BE2C (cell line): ENCODE measurements around the gene FXYD6.

Experiments used
- DNase-seq: peaks from one replicate; pipeline ENCODE4 v3.0.0-alpha.2; 2020
- H3K27me3 ChIP-seq: fragments of 250-450 bp; sonication (Bioruptor Pico); 2 replicates; pipeline ENCODE4 v1.5.1; 2020; ENCODE audit warnings: mild to moderate bottlenecking
- H3K36me3 ChIP-seq: fragments of 250-450 bp; sonication (Bioruptor Pico); 2 replicates; pipeline ENCODE4 v1.5.1; 2020; ENCODE audit warnings: mild to moderate bottlenecking
- H3K4me1 ChIP-seq: fragments of 250-450 bp; sonication (Bioruptor Pico); 2 replicates; pipeline ENCODE4 v1.5.1; 2020
- H3K4me3 ChIP-seq: 2 replicates; pipeline ENCODE4 v1.5.1; 2011; ENCODE audit warnings: low read depth, low read length
- H3K9me3 ChIP-seq: fragments of 250-450 bp; sonication (Bioruptor Pico); 2 replicates; pipeline ENCODE4 v1.5.1; 2020
- TF ChIP-seq, protein P1 (sequence below): IDR thresholded peaks from 2 replicates; pipeline ENCODE4 v1.5.1; 2012; ENCODE audit warnings: mild to moderate bottlenecking, low read depth, low read length

Gene FXYD6

DNA sequence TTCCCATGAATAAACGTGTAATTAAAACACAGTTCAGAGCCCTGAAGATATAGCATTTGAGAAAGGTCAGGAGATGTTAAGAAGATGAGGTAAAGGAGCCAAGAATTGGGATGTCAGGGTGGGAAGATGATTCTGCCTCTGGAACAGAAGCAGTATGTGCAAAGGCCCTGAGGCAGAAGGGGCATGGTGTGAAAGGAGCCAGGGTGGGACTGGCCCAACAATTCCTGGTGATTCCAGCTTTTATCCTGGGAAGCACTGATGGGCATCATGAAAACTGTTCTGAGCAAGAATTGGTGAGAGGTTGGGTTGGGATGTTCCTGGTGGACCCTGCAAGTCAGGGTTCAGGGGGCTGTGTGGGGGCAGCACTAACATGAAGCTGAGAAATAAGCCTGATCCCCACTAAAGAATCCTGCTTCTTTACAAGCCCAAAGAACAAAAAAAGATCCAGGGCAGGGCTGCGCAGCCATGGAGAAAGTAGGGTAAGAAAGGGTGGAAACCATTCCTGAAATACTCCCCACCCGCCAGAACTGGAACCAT, 2.5 kb upstream of the FXYD6 start:
- TF ChIP-seq, protein P1, sequence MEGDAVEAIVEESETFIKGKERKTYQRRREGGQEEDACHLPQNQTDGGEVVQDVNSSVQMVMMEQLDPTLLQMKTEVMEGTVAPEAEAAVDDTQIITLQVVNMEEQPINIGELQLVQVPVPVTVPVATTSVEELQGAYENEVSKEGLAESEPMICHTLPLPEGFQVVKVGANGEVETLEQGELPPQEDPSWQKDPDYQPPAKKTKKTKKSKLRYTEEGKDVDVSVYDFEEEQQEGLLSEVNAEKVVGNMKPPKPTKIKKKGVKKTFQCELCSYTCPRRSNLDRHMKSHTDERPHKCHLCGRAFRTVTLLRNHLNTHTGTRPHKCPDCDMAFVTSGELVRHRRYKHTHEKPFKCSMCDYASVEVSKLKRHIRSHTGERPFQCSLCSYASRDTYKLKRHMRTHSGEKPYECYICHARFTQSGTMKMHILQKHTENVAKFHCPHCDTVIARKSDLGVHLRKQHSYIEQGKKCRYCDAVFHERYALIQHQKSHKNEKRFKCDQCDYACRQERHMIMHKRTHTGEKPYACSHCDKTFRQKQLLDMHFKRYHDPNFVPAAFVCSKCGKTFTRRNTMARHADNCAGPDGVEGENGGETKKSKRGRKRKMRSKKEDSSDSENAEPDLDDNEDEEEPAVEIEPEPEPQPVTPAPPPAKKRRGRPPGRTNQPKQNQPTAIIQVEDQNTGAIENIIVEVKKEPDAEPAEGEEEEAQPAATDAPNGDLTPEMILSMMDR: no peak

DNA sequence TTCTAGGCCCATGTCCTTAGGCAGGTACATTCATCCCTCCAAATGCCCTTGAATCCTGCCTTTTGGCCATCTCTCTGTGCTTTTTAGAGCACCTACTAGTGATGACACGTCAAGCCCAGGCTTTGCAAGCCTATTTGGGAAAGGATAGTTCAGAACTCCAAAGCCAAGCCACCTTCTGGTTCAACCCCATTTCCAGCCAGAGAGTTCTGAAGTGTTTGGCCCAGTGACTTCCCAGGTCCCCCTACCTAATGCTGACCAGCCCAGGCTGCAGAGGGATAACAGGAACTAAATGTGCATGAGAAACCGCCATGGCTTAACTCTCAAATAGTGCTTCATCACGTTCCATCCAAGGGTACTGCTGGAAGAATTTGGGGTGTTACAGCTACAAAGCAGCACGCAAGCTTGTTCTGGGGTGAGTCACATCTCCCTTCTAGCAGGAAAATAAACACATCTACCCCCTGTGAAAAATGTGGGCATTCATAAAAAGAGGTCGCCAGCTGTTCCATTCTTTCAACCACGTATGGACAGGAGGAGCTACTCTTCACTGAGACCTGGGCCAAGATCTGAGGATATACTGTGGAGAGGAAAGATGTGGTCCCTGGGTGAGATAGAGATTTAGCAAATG, 2.0 kb upstream of the FXYD6 start:
- H3K9me3 ChIP-seq: no peaks in the 10 kb centered on the region
- no peaks in the 10 kb centered on the region for H3K27me3 ChIP-seq
- no peak for DNase-seq
- H3K4me1 ChIP-seq: peaks cover 32% of the 10 kb centered on the region
- TF ChIP-seq, protein P1: no peak
- no peak overlapping the region for H3K4me3 ChIP-seq
- no peaks in the 10 kb centered on the region for H3K36me3 ChIP-seq

More for the DNA sequence above, 2.5 kb upstream of the FXYD6 start:
- Histone ChIP-seq H3K27me3 (no peaks in the 10 kb centered on the region), H3K4me3 (no peak overlapping the region), H3K9me3 (no peaks in the 10 kb centered on the region), H3K36me3 (no peaks in the 10 kb centered on the region), H3K4me1 (peaks cover 38% of the 10 kb centered on the region)
- no peak for DNase-seq

DNA sequence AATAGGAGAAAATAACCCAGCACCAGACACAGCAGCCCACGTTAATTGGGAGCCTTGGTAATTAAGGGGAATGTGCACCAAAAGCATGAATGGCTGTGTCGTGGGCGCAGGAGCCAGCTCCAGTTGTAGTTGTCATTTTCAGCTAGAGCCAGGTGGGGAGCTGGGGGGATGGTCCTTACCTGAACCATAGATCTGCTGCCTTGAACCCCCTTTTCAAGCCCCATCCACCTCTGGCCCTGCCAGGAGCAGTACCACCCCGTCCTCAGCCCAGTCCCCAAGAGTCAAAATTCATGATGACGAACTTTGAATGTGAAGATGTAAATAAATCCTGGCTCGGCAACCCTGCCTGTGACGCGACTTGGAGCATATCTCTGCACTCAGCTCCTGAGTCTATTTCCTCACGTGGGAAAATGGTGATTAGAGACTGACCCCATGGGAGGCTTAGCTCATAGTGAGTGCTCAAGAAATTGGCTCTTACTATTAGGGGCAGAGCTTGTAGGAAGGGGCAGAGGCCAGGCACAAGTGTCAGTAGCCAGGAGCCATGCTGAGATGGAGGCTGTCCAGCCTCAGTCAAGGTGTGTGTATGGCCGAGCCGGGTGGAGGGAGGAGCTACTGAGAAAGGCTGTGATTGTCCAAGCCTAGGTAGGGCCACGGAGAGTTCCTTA, 794 bp upstream of the FXYD6 start:
- H3K27me3 ChIP-seq: no peaks in the 10 kb centered on the region
- no peaks in the 10 kb centered on the region for H3K36me3 ChIP-seq
- DNase-seq: no peak
- TF ChIP-seq, protein P1: no peak
- peaks cover 29% of the 10 kb centered on the region for H3K4me1 ChIP-seq
- H3K9me3 ChIP-seq: no peaks in the 10 kb centered on the region
- peak overlapping the region; percentile 98 for H3K4me3 ChIP-seq

DNA sequence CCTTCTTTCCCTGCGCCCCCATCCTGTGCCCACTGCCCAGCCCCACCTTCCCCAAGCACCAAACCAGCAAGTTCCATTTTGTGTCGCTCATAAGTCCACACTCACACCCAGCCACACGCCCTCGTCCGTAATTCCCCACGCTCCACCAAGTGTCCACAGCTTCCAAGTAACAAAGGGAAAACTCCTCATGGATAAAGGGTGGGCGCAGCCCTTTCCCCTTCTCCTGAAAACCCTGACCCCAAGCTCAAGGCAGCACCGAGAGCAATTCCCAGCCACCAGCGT, 458 bp downstream of the FXYD6 start:
- H3K4me1 ChIP-seq: peaks cover 31% of the 10 kb centered on the region

DNA sequence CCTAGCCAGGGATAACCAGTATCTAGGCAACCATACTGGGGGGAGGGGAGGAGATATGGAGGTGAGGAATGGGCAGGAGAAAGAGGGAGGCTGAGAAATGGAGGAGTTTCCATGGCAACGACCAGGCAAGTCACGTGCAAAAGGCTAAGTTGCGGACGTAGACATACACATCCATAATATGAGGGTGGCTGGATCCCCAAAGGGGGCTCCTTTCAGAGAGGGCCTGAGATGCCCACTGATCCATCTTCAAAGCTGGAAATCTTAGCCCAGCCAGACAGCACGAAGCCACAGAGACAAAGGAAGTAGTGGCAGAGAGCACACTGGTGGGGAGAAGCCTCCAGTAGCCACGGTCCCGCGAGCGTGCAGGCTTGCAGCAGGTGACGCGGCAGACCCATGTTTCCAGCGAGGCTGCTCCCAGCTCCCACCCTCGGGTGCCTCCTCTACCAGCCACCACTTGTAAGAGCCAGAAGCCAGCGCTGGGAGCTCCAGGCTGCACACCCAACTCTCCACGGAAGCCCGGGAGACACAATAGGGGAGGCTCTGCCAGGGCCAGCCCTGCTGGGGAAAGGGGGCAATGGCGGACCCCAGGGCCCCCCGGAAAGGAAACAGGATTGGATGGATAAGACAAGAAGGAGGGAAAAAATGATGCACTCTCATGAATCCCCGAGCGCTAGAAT, 938 bp downstream of the FXYD6 start:
- peak; percentile 43 for DNase-seq

More for the DNA sequence above, 458 bp downstream of the FXYD6 start:
- Histone ChIP-seq H3K36me3 (no peaks in the 10 kb centered on the region), H3K9me3 (no peaks in the 10 kb centered on the region), H3K4me3 (peak overlapping the region; percentile 98), H3K27me3 (no peaks in the 10 kb centered on the region)
- TF ChIP-seq, protein P1: no peak
- DNase-seq: no peak

More for the DNA sequence above, 938 bp downstream of the FXYD6 start:
- Histone ChIP-seq H3K4me3 (peak overlapping the region; percentile 98), H3K36me3 (no peaks in the 10 kb centered on the region), H3K9me3 (no peaks in the 10 kb centered on the region), H3K27me3 (no peaks in the 10 kb centered on the region), H3K4me1 (peaks cover 36% of the 10 kb centered on the region)
- TF ChIP-seq, protein P1: no peak
